Thoracic aorta (tissue), 2 donors: ENCODE measurements around the gene PPP2CA. TPM values are rescaled to one million over a fixed set of nuclear protein-coding genes. Genes with fewer than 3 reads are reported as not detected.

Experiments used
- ATAC-seq: fragments of 150-250 bp; one replicate; pipeline ENCODE4 v1.8.0; 2017; ENCODE audit warnings: low read depth; ENCODE audit not compliant: insufficient number of reproducible peaks, low FRiP score
- DNase-seq: peaks from one replicate; pipeline ENCODE4 v3.0.0-alpha.2; 2020; ENCODE audit warnings: low spot score
- H3K27ac ChIP-seq, 2 donors: fragments of 200-600 bp; sonication (generic); 1 replicate in 1 of 2; 2 replicates in 1 of 2; pipeline ENCODE4 v1.5.1; 2016; ENCODE audit warnings: mild to moderate bottlenecking in 2 of 2, moderate library complexity in 2 of 2
- H3K27me3 ChIP-seq: fragments of 200-600 bp; sonication (generic); replicated peaks from 2 replicates; pipeline ENCODE4 v1.6.0; 2016; ENCODE audit warnings: mild to moderate bottlenecking; ENCODE audit not compliant: insufficient read depth
- H3K36me3 ChIP-seq: fragments of 200-600 bp; sonication (generic); one replicate; pipeline ENCODE4 v1.5.1; 2016
- H3K4me1 ChIP-seq, 2 donors: fragments of 200-600 bp; sonication (generic); 1 replicate in 1 of 2; 2 replicates in 1 of 2; pipeline versions ENCODE4 v1.5.1 to v1.6.0; 2016; ENCODE audit warnings: low read depth in 2 of 2, mild to moderate bottlenecking in 1 of 2; ENCODE audit not compliant: control insufficient read depth in 1 of 2
- H3K4me3 ChIP-seq: fragments of 200-600 bp; sonication (generic); 2 replicates; pipeline ENCODE4 v1.5.1; 2016; ENCODE audit warnings: mild to moderate bottlenecking
- H3K9me3 ChIP-seq: fragments of 200-600 bp; sonication (generic); 2 replicates; pipeline ENCODE4 v1.5.1; 2016
- CTCF ChIP-seq: fragments of 200-600 bp; sonication (generic); IDR thresholded peaks from one replicate; pipeline ENCODE4 v1.5.1; 2019; ENCODE audit warnings: antibody characterized with exemption
- total RNA-seq, 2 donors: library from RNA; depleted of rRNA; stranded (reverse); fragments of >200 nt; gene quantifications; one replicate each; pipeline versions ENCODE4 v1.1.0 to v1.2.3, GENCODE V29; 2016

The PPP2CA gene
- total RNA-seq, 2 donors from 2014 or later, result 53.9 to 145 TPM

- ATAC-seq (no peak), DNase-seq (no peak)
- Histone ChIP-seq H3K27ac (no peak overlapping the region), H3K9me3 (no peaks in the 10 kb centered on the region), H3K4me1 (peaks cover 19 to 32% of the 10 kb centered on the region in 2 donors), H3K4me3 (no peak overlapping the region), H3K36me3 (no peaks in the 10 kb centered on the region), H3K27me3 (no peaks in the 10 kb centered on the region)
- no peak for TF ChIP-seq CTCF
Observed at GRCh38 chr5:134227776-134228175, 1.9 kb upstream of the PPP2CA start.

GRCh38 chr5:134227259-134227658 is 1.4 kb upstream of the PPP2CA start:
- no peaks in the 10 kb centered on the region for H3K9me3 ChIP-seq
- no peaks in the 10 kb centered on the region for H3K36me3 ChIP-seq
- no peak for TF ChIP-seq CTCF
- peaks cover 24 to 37% of the 10 kb centered on the region in 2 donors for H3K4me1 ChIP-seq
- no peak for ATAC-seq
- DNase-seq, result no peak
- H3K4me3 ChIP-seq, result peak overlapping the region; percentile 99
- no peaks in the 10 kb centered on the region for H3K27me3 ChIP-seq
- H3K27ac ChIP-seq, result peak overlapping the region in 1 of 2 donors; percentile 100

- peak overlapping the region; percentile 99 for H3K4me3 ChIP-seq
- H3K36me3 ChIP-seq, result no peaks in the 10 kb centered on the region
- peaks cover 29 to 44% of the 10 kb centered on the region in 2 donors for H3K4me1 ChIP-seq
- H3K9me3 ChIP-seq, result no peaks in the 10 kb centered on the region
- peak overlapping the region; percentile 100 for H3K27ac ChIP-seq
- TF ChIP-seq CTCF, result peak; percentile 12
- ATAC-seq (no peak), DNase-seq (no peak)
- no peaks in the 10 kb centered on the region for H3K27me3 ChIP-seq
Observed at GRCh38 chr5:134226441-134227192, 744 bp upstream of the PPP2CA start.

GRCh38 chr5:134224888-134225779 is 739 bp downstream of the PPP2CA start:
- peak; percentile 15 for DNase-seq
- H3K4me1 ChIP-seq, result peaks cover 40 to 58% of the 10 kb centered on the region in 2 donors

More at GRCh38 chr5:134224888-134225779, 739 bp downstream of the PPP2CA start:
- TF ChIP-seq CTCF, result no peak
- Histone ChIP-seq H3K4me3 (peak overlapping the region; percentile 99), H3K27me3 (no peaks in the 10 kb centered on the region), H3K27ac (peak overlapping the region; percentile 100), H3K9me3 (no peaks in the 10 kb centered on the region), H3K36me3 (no peaks in the 10 kb centered on the region)
- ATAC-seq, result peak; percentile 34
